ENCODE results near the gene MFN1.

MFN1 gene

GRCh38 chr3:179425075-179425474 lies 77.6 kb downstream of the MFN1 start:
- no peak for TF ChIP-seq ESRRG (CRISPR knock-in tag; IDR thresholded peaks at IDR 0.05)
- TF ChIP-seq PATZ1 (CRISPR knock-in tag; IDR thresholded peaks at IDR 0.05; ENCODE audit: borderline replicate concordance), result no peak
- TF ChIP-seq CSDC2 (CRISPR knock-in tag; IDR thresholded peaks at IDR 0.05), result no peak
- TF ChIP-seq TOX (CRISPR knock-in tag; IDR thresholded peaks at IDR 0.05; ENCODE audit: borderline replicate concordance), result no peak
- no peak for ATAC-seq

DNA sequence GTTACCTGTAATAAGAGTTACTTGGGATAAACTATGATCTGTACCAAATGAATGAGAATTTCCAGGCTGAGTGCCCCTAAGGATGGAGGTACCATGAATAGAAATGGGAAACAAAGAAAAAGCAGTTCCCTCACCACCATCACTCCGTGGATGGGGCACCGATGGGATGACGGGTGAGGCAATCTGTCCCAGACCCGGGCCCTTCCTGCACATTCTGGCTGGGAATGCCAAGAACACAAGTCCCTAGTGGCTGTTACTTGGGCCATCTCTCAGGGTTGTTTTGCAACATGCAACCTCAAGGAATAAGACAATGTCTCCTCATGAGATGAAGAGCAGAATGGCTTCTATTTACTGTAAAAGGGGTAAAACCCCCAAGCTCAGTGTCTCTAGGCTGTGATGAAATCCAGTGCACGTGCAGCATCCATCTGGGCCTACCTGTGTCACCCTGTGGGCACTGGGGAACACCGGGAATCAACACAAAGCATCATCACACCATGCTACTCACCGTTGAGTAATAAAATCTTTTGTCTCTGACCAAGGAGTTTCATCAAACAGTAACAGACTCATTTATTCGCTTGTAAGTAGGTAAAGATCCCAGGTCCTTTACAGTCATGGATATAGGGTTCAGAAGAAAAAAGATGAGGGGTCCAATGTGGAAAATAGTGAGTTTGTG lies 81.5 kb downstream of the MFN1 start:
- TF ChIP-seq CREB5 (CRISPR knock-in tag; IDR thresholded peaks at IDR 0.05; ENCODE audit: low read depth) (no peak), ESRRG (CRISPR knock-in tag; IDR thresholded peaks at IDR 0.05) (no peak), PATZ1 (CRISPR knock-in tag; IDR thresholded peaks at IDR 0.05; ENCODE audit: borderline replicate concordance) (no peak), ZC3H10 (CRISPR knock-in tag; IDR thresholded peaks at IDR 0.05) (no peak), BACH2 (CRISPR knock-in tag; IDR thresholded peaks at IDR 0.05; ENCODE audit: borderline replicate concordance) (no peak), TCF4 (CRISPR knock-in tag; IDR thresholded peaks at IDR 0.05; ENCODE audit: borderline replicate concordance) (no peak), ISL1 (CRISPR knock-in tag; IDR thresholded peaks at IDR 0.05) (no peak), TOX (CRISPR knock-in tag; IDR thresholded peaks at IDR 0.05; ENCODE audit: borderline replicate concordance) (no peak), POU6F1 (CRISPR knock-in tag; IDR thresholded peaks at IDR 0.05; ENCODE audit: borderline replicate concordance, low read depth) (no peak), ZNF8 (CRISPR knock-in tag; IDR thresholded peaks at IDR 0.05) (no peak), TSHZ2 (CRISPR knock-in tag; IDR thresholded peaks at IDR 0.05) (no peak), ARNTL (CRISPR knock-in tag; IDR thresholded peaks at IDR 0.05; ENCODE audit: borderline replicate concordance, low read depth) (no peak), SNAI2 (CRISPR knock-in tag; IDR thresholded peaks at IDR 0.05) (no peak), ZFP3 (CRISPR knock-in tag; IDR thresholded peaks at IDR 0.05) (no peak), CSDC2 (CRISPR knock-in tag; IDR thresholded peaks at IDR 0.05) (no peak), ZNF565 (CRISPR knock-in tag; conservative IDR thresholded peaks at IDR 0.05; ENCODE audit: low read depth) (no peak)
- TF ChIP-seq, protein P1, sequence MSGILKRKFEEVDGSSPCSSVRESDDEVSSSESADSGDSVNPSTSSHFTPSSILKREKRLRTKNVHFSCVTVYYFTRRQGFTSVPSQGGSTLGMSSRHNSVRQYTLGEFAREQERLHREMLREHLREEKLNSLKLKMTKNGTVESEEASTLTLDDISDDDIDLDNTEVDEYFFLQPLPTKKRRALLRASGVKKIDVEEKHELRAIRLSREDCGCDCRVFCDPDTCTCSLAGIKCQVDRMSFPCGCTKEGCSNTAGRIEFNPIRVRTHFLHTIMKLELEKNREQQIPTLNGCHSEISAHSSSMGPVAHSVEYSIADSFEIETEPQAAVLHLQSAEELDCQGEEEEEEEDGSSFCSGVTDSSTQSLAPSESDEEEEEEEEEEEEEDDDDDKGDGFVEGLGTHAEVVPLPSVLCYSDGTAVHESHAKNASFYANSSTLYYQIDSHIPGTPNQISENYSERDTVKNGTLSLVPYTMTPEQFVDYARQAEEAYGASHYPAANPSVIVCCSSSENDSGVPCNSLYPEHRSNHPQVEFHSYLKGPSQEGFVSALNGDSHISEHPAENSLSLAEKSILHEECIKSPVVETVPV (CRISPR knock-in tag; IDR thresholded peaks at IDR 0.05), result no peak
- ATAC-seq, result no peak

All from SK-N-SH treated with all-trans-retinoic acid at 6 μM for 48 hours (cell line).